Activated CD4-positive, alpha-beta T cell treated with anti-CD3 and anti-CD28 coated beads, Interleukin-10, Interleukin-2, amounts not matched to agents 100 ng/mL and 50 ng/mL, durations not matched to agents 16 hours and 8 hours (primary cell): Measurements from ENCODE around the gene TWIST1.

Experiments used
- DNase-seq: peaks from one replicate; pipeline ENCODE4 v3.0.0-alpha.2; 2020

The TWIST1 gene

DNA sequence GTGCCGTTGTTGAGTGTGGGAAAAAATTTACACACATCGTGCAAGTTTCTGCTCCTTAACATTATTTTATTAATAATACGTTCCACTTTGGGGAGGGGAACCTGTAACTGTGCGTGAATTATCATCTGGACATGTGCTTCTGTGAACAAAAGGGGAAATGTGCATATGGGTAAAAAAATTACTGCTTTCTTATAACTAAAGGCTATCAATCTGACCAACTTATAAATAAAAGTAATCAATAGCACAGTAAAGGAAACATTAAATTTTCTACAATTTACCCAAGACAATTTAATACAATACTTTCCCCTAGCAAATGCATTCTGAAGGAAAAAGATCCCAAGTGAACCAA is 4.5 kb downstream of the TWIST1 start:
- DNase-seq: no peak

DNA sequence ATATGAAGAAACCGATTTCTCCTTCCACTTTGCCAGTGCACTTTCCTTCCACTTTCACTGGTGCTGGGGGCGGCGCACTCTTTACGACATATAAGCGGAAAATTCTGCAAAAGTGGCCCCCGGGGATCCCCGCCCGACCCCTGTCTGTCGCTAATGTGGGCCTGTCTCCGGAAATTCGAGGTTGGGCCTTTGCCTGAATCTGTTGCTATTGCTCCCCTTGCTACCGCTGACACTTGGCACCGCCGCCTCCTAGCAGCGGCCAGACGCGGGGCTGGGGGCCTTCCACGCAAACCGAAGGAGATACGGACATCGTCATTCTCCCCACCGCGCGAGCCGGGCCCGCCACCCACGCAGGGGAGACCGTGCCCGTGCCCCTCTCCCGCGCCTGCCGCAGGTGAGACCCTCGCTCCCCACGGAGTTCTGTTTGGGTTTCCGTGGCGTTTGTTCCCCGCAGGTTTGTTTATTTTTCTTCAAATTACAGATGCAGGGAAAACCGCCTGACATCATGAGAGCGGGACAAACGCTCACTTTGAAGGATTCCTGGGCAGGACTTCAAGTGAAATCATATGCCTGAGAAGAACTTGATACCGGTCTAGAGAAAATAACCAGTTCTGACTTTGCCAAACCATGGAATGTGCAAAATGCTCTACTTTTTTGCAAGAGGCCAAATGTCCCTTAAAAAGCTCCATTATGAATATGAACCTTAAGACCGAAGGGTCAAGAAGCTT is 5.0 kb downstream of the TWIST1 start:
- no peak for DNase-seq

DNA sequence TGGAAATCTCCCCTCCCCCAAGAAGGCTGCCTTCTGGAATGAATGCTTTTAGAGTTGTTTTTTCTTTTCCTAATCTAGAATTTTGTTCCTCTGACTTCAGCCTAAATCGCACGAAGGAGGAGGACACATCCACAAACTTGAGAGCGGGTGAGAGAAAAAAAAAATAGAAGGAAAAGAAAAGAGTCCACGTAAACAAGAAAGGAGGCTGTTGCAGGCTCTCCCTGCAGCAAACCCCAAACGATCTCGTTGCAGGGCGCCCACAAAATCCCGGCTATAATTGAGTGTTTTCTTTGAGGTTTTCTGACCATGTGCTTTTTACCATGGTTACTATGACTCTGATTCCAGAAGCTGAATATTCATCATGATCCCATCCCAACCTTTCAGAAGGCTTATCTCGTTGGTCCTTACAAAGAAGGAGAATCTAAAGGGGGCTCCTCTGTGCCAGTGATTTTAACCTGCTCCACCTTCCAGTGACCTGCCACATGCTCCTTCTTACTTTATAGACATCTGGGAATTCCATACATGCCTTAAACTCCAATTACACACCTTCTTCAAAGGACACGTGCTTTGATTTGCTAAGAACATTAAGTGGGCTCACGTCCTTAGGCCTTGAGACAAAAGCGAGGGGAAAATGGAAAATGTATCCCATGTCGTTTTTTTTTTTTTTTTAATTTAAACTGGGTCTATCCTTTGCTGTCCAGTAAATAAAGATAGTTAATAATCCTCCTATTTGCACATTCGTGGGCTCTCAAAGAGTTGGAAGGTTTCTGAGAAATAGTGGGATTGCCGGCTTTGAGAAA is 5.8 kb downstream of the TWIST1 start:
- no peak for DNase-seq

DNA sequence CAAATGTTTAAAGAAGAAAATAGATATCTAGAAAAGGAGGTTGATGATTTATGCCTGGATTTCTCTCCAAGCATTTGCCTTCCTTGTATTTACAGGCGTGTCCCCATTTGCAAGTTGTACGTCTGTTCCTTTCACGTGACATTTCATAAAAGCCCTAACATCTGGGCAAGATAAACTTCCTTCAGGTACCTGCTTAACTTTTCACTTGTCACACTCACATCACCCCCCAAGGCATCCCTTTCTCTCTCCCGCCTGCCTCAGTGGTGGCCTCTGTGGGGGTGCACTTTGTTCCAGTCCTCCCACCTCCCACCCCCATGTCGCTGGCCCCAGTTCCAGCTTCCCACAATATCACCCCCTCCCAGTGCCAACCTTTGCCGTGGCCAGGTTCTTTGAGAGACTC is 6.7 kb downstream of the TWIST1 start:
- no peak for DNase-seq

DNA sequence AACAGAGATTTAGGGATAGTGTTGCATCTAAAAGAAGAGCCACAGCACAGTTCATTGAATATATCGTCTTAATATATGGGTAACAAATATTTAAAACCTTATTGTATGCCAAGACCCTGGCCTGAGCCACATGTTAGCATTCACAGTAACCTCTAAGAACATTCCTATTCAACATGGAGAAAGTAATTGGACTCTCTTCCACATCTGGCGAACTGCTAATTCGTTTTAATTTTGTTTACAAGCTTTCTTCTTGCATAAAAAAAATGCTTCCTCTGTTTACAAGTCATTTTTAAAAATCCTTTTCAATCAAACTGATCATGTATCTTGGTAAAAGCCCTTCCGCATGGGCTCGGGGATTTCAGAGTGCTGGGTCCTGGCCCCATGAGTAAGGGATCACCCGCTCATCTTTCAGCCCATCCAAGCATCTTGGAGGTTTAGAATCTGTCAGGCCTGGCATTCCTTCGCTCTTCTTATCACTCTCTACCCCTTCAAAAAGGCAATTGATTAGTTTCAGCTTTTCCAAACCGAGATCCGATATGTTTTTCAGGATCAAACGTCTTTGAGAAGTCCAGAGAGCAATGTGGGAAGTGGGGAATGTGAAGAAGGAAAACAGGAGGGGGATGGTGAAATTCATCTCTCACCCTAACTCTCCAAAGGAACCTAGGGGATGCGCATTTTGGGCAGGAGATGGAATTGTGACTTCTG is 7.3 kb downstream of the TWIST1 start:
- no peak for DNase-seq

DNA sequence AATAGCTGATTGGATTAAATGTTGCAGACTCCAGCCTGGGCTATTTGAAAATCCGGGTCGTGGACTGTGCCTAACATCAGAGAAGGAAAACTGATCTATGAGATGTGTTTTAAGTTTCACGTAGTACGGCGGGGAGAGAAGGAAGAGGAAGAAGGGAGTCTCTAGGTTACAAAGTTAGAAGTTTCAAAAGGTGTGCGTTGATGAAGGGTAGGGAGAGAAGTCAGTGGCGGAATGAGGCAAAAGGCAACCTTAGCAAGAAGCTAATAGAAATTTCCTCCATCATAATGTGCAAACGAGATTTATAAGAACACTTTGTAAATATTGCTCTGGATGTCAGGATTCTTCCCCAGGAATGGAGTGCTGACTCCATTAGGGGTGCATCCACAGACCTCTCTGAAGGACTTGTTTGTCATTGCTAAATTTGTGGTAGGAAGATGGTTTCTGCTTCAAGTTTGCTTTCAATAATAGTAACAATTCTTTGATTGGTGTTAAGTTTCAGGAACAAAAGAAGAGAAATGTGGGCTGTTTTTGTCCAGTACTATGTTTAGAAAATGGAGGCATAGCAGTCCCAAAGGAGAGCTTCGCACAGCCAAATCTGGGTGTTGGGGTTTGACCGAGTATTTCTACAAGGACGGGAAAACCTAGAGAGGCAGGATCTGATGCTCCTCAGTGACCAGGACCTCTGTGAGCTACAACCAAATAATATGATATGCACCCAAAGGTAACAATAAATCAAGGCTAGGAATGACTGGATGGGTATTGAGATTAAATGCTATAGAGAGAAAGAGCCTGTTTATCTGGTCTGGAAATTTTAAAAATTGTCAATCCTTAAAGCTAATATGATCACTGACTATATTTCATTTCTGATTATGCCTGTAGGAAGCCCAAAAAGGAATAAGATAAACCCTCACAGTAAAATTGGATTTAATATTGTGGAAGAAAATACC is 8.2 kb downstream of the TWIST1 start:
- DNase-seq: no peak

DNA sequence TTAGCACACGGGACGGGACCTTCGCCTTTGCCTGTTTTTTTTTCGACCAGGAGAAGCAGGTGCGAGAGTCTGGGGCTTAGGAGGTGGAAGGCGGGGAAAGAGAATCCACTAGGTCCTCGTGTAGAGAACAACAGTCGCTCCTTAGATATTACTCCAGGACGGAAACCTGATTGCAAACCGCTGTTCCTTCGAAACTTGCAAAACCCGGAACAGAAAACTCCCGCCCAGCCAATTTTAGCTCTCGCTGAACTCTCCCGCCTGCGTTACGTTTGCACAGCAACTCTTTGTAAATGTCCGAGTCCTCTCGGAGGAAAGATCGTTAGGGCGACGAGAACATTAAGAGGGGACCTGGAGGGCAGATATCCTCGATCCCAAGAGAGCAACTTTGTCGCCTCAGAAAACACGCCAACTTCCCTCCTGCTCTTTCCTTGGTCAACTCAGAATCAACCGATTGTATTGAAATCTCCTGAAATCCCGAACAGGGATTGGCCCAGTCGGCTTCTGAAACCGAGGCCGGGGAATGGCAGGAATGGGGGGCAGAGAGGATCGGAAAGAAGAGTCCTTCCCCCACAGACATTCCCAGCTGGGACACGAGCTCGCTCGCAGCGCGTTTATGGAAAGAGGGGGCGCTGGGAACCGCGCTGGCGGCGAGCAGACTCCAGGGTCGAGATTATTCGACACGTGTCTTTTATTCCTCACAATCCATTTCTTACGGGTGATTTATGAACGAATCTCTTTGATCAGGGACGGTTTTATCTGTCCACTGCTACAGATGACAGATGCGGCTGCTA is 9.9 kb downstream of the TWIST1 start:
- no peak for DNase-seq

DNA sequence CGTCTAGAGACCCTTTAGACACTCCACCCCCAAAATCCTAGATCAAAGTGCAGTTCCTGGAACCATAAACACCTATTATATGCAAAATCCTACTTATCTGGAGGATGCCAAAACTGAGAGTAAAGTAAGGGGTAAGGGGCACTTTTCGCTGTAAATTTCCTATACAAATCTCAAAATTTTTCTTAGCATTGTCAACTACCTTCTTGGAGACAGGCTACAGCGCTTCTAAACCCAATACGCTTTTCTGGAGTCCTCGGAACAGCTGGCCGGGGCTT is 10.4 kb downstream of the TWIST1 start:
- no peak for DNase-seq

DNA sequence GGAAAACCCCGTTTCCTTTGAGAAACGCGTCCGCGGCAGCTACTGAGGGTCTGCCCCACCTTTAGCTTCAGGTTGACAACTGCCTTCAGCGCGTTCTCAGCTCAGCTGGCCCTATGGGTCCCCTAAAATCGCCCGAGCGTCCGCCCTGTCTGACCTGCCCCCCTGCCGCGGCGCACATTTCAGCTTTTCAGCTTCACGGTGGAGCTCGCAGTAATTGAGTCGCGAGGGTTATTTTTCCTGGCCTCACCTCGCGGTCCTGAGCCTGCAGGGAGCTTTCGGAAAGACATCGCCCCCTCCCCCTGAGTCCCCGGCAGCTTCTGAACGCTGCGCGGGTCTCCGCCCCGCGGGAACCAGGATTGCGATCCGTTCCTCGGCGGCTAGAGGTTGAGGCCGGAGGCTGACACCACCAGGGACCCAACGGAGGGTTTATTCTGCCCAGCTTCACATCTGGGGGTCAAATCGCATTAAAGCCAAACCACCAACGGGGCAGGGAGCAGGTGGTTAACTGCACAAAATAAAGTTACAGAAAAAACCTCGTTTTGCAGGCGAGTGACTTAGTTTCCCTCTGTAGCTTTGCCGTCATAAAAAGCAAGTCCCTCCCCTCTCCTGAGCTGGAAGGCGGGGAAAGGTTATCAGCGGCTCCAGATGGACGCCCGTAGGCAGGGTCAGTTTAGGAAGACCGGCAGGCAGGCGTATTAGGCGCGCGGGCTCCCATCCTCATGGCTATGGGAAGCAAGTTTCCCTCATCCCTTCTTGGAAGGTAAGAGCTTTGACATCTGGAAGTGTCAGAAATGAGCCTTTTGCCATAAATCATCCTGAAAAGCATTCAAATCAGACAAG is 11.0 kb downstream of the TWIST1 start:
- DNase-seq: no peak

DNA sequence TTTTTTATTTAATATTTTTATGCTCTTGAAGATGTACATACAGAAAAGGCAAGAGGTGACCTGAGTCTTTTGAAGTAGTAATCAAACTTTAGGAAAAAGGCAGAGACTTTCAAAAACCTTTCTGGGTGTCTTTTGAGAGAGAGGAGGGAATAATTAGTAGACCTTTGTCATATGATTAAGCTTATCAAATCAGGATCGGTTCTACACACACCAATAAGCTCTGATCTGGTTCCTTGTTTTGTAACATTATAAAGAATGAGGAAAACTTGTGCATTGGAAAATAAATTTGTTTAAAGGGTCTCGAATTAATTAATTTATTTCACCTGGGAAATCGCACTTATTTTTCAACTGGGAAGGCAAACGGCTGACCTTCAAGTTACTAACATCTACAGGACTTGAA is 11.9 kb downstream of the TWIST1 start:
- no peak for DNase-seq

DNA sequence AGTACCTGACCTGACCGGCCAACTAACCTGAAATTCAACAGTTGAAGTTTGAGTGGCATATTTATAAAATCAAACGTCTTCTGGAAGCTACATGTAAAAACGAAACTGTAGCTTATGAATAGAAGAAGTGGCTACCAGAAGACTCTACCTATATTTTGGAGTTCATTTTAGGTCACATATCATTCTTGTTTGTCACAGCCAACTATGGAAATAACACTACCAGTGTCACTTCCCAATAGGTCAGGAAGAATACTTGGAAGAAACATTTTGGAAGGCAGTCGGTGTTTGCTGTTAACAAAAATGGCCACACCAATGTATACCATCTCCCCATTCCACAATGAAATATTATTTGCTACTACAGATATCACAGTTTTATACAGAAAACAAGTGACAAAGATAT is 12.6 kb downstream of the TWIST1 start:
- DNase-seq: no peak

DNA sequence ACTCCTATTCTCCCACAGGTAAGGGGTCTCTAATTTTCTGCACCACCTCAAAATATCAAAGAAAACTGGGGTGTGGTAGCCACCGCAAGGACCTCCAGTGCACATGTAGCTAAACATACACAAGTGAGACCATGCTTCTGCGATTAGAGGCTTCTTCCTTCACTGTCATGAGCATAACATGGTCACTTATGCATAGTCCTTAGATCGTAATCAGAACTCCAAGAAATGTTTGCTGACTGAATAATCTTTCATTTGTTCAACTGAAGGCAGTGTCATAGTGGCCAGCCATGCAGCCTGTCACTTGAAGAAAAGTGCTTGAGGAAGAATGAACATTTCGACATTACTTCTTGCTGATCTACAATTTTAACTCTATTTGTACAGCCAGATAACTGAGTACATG is 14.6 kb downstream of the TWIST1 start:
- DNase-seq: no peak

DNA sequence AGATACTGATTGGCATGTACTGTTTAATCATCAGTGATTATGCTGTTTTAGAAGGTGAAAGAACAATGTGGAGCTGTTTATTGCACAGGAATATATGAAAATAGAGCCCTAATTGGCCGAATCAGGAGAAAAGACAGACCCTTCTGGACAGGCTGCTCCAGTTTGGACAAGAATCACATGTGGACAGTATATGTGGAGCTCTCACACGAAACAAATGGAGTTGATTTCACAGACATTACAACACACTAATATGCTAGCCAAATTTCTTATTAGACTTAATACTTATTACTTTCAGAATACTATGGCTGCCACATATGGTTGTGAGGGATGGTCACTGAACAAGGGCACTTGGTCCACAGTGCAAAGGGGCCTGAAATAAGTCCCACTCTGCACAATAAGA is 15.5 kb downstream of the TWIST1 start:
- DNase-seq: no peak

DNA sequence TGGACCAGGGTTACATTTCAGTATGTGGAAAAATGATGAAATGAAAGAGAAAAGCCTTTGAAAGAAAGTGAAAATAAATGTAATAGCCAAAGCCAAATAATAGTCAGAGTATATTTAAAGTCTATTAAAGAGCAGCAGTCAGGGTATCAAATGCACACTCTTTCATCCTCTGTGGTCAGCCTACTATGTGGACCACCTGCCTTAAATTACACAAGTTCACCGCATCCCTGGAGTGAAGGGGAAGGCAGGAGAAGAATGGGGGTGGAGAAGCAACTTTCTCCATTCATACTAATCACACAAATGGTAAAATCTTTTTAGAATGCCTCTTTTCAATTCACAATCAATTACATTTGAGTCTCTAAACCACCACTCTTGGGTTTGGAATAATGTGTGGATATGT is 16.0 kb downstream of the TWIST1 start:
- no peak for DNase-seq

DNA sequence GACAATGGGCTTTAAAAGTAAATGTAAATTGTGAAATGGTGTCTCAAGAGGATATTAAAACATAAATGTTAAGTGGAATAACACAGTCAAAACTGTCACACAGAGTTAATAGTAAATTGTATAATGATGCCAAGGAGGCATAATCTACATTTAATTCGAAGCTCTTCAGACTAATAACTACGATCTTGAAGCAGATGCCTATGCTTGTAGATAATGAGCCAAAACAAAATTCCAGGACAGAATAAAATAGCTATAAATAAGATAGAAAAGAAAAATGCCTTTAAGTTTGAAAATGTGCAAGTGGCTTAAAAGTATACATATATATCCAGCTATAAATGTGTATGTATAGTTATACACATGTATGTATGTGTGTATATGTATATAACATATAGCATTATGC is 17.5 kb downstream of the TWIST1 start:
- DNase-seq: no peak

DNA sequence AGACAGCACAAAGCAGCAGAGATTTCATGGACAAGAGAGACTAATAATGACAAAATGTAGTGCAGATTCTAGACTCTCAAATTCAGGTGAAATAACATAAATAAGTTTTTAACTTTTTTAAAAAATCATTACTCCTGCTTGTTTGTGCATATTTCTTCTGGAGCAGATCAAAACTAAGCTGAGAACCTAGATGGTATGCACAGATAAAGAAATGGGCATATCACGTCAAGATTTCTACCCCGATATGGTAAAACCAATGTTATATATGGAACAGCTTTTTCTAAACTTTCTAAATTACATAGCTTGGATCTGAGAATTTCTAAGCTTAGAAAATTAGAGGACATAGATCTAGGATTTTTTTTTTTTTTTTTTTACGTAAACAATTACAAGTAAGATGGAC is 18.2 kb downstream of the TWIST1 start:
- DNase-seq: no peak

DNA sequence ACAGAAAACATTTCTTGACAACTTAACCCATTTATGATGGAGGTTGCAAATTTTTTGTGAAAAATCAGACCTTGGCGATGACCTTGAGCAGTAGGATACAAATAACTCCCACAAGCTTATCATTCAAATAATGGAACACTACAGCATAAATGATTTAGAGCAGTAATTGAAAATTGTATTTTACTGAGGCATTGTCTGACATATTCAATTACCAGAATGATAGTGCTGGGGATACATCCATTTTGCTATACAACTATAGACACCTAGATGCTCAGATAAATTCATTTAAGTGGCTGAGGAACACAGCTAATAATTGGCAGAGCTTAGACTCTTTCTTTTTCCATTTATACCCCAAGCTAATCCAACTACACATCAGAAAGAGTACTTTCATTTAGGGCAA is 18.9 kb downstream of the TWIST1 start:
- no peak for DNase-seq

DNA sequence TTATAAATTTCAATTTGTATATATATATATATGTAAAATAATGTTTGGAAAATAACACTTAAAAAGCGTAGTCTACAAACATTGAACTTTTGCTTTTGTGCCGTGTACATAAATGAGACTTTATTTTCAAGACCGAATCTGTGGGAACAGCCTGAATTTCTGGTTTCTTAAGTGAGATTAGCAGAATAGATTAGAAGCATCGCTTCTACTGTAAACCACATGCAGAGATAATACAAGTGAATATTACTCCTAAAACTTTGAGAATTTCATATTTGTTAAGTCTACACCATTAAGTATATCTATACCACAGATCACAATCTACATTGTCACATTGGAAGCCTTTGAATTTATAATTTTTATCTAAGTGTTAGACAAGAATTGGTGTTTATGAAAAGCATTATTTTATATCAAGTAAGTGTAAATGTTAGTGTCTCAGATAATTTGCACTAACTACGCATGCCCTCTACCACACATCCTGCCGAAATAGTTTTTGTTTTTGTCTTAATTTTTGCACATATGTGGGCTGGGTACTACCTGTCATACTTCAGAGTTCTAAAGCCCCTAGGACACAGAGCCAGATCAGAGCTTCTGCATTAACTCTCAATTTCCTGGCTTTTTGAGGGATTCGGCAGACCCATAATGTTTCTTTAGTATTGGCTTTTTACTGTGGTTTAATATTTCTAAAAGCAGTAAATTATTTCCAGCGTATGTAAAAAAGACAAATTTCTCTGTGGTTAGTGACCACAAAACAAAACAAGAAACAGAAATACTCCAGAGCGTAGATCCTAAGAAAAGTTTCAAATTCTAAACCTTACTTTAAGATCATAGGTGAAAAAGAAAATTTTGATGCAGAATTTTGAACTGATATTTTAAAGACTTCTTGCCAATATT is 20.0 kb downstream of the TWIST1 start:
- no peak for DNase-seq

DNA sequence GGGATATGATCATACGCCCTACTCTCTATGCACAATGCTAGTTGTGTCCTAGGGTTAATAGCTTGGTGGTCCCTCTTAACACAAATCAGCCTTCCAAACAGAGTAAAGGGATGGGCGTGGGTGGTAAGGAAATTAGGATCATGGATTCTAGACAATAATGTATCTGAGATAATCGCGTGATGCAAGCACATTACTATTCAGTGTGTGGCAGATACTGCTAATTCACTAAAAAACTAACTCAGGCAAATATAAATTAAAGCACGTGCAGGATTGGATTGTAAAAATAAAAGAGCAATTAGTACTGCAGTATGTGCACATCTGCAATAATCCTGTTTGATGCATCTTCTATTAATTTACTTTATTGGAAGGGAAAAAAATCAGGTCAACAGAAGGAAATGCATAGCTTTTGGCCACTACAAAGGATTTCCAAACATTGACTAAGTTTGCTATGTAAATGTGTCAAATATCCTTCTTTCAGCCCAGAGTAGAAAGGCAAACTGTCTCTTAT is 22.0 kb downstream of the TWIST1 start:
- no peak for DNase-seq
